Naive thymus-derived CD4-positive, alpha-beta T cell (primary cell): ENCODE results near the gene PTPN13. TPM values are rescaled to one million over a fixed set of nuclear protein-coding genes. Genes with fewer than 3 reads are reported as not detected.

Source experiments
- ATAC-seq: fragments of 150-1000 bp; cut with Tn5 transposase; 2 replicates; pipeline ENCODE4 v1.10.0; 2021; ENCODE audit warnings: mild to moderate bottlenecking, moderate library complexity
- CTCF ChIA-PET: fragments of 350-600 bp; sonication (Branson Sonifier 250); formaldehyde crosslinking; loops from one replicate; lab custom pipeline; 2021; ENCODE audit warnings: antibody characterized with exemption; lab: Charles Lee
- POLR2A ChIA-PET: fragments of 350-600 bp; sonication (Branson Sonifier 250); formaldehyde crosslinking; loops from one replicate; lab custom pipeline; 2021; ENCODE audit warnings: antibody characterized with exemption, inconsistent platforms; lab: Charles Lee
- DNase-seq, 9 donors: peaks; one replicate each; pipeline versions ENCODE4 v3.0.0 to v3.0.0-alpha.2; 2020 to 2022; ENCODE audit warnings: mixed read lengths in 1 of 9
- H3K27ac ChIP-seq: one replicate; pipeline ENCODE4 v1.7.0; 2013; ENCODE audit warnings: mild to moderate bottlenecking, low read depth, low read length, moderate library complexity
- H3K27me3 ChIP-seq, 2 donors: one replicate each; pipeline ENCODE4 v1.7.0; 2013; ENCODE audit warnings: low read length in 2 of 2, mild to moderate bottlenecking in 2 of 2, moderate library complexity in 2 of 2; ENCODE audit not compliant: control insufficient read depth in 2 of 2, insufficient read depth in 2 of 2
- H3K36me3 ChIP-seq, 3 experiments: 1 replicate in 2 of 3; 2 replicates in 1 of 3; pipeline ENCODE4 v1.7.0; 2013; ENCODE audit warnings: low read length in 3 of 3, mild to moderate bottlenecking in 3 of 3, moderate library complexity in 1 of 3; ENCODE audit not compliant: insufficient read depth in 3 of 3, control insufficient read depth in 2 of 3
- H3K4me1 ChIP-seq, 2 donors: one replicate each; pipeline ENCODE4 v1.7.0; 2013; ENCODE audit warnings: low read length in 2 of 2, mild to moderate bottlenecking in 2 of 2, moderate library complexity in 1 of 2; ENCODE audit not compliant: control insufficient read depth in 2 of 2, insufficient read depth in 2 of 2
- H3K4me3 ChIP-seq: 2 replicates; pipeline ENCODE4 v1.7.0; 2013; ENCODE audit warnings: mild to moderate bottlenecking, low read length
- H3K9me3 ChIP-seq, 3 experiments: 1 replicate in 2 of 3; 2 replicates in 1 of 3; pipeline ENCODE4 v1.7.0; 2013; ENCODE audit warnings: low read length in 3 of 3; ENCODE audit not compliant: control insufficient read depth in 2 of 3
- H3K27ac Mint-ChIP-seq, 9 donors: one replicate each; pipeline ENCODE4 v1.8.0; 2020 to 2022; ENCODE audit warnings: mixed read lengths in 9 of 9, mild to moderate bottlenecking in 8 of 9, moderate library complexity in 5 of 9, inconsistent platforms in 2 of 9
- H3K27me3 Mint-ChIP-seq, 5 donors: one replicate each; pipeline ENCODE4 v1.8.0; 2021 to 2022; ENCODE audit warnings: mixed read lengths in 5 of 5, mild to moderate bottlenecking in 1 of 5
- H3K36me3 Mint-ChIP-seq, 5 donors: one replicate each; pipeline ENCODE4 v1.8.0; 2020 to 2022; ENCODE audit warnings: mixed read lengths in 5 of 5, mild to moderate bottlenecking in 3 of 5, inconsistent platforms in 1 of 5
- H3K4me1 Mint-ChIP-seq, 7 donors: one replicate each; pipeline ENCODE4 v1.8.0; 2020 to 2022; ENCODE audit warnings: mixed read lengths in 7 of 7, mild to moderate bottlenecking in 3 of 7, inconsistent platforms in 1 of 7
- H3K4me3 Mint-ChIP-seq, 10 donors: one replicate each; pipeline ENCODE4 v1.8.0; 2020 to 2022; ENCODE audit warnings: mild to moderate bottlenecking in 10 of 10, mixed read lengths in 10 of 10, moderate library complexity in 6 of 10, inconsistent platforms in 2 of 10
- H3K9me3 Mint-ChIP-seq, 11 donors: one replicate each; pipeline ENCODE4 v1.8.0; 2020 to 2022; ENCODE audit warnings: mixed read lengths in 11 of 11, mild to moderate bottlenecking in 4 of 11, inconsistent platforms in 1 of 11, moderate library complexity in 1 of 11
- intact Hi-C, 2 donors: fragments of 100-400 bp; cut with micrococcal nuclease; formaldehyde crosslinking; loops; one replicate each; pipeline ENCODE4 v1.15.1; 2023
- polyA plus RNA-seq, 2 donors: library from polyadenylated mRNA; unstranded; fragments of 300-500 nt; fragmentation: Illumina TruSeq; gene quantifications; one replicate each; pipeline ENCODE4 v1.2.3, GENCODE V29; 2021
- total RNA-seq, 6 experiments: library from RNA in 5 of 6; stranded (reverse) in 5 of 6; gene quantifications; 1 replicate in 5 of 6; 2 replicates in 1 of 6; pipeline ENCODE4 v1.2.3 and lab custom pipeline; 2021 to 2026

PTPN13 gene
- total and polyA plus RNA-seq, 7 experiments from 2014 or later, result 0.05 to 4.5 (median 0.21) TPM; not detected in 3

GRCh38 chr4:86771141-86771540 lies 177.0 kb downstream of the PTPN13 start:
- Mint-ChIP-seq H3K4me1 (no peaks in the 10 kb centered on the region), H3K4me3 (no peak overlapping the region), H3K27ac (no peak overlapping the region), H3K36me3 (no peaks in the 10 kb centered on the region), H3K27me3 (peaks cover 0 to 5% (median under 1%) of the 10 kb centered on the region in 5 donors), H3K9me3 (no peaks in the 10 kb centered on the region)
- DNase-seq (no peak), ATAC-seq (no peak)
- intact Hi-C loops, result no loop called here
- H3K27ac ChIP-seq, result no peak overlapping the region
- no peak overlapping the region for H3K4me3 ChIP-seq
- H3K9me3 ChIP-seq, result no peaks in the 10 kb centered on the region
- ChIA-PET POLR2A (no interaction called here), CTCF (no interaction called here)
- H3K27me3 ChIP-seq, result no peaks in the 10 kb centered on the region
- H3K4me1 ChIP-seq, result no peaks in the 10 kb centered on the region
- no peaks in the 10 kb centered on the region for H3K36me3 ChIP-seq

GRCh38 chr4:86775061-86775460 lies 180.9 kb downstream of the PTPN13 start:
- no peaks in the 10 kb centered on the region for H3K36me3 ChIP-seq
- POLR2A ChIA-PET, result no interaction called here
- no peak overlapping the region for H3K4me3 ChIP-seq
- Mint-ChIP-seq H3K4me1 (no peaks in the 10 kb centered on the region), H3K36me3 (no peaks in the 10 kb centered on the region), H3K4me3 (no peak overlapping the region), H3K27me3 (peaks cover 0 to 11% (median 6%) of the 10 kb centered on the region in 5 donors), H3K27ac (no peak overlapping the region), H3K9me3 (peaks cover 0 to 1% (median 0%) of the 10 kb centered on the region in 11 donors)
- H3K27me3 ChIP-seq, result no peaks in the 10 kb centered on the region
- no peaks in the 10 kb centered on the region for H3K9me3 ChIP-seq
- CTCF ChIA-PET, result no interaction called here
- H3K27ac ChIP-seq, result no peak overlapping the region
- no peaks in the 10 kb centered on the region for H3K4me1 ChIP-seq
- intact Hi-C loops, result no loop called here
- no peak for DNase-seq
- no peak for ATAC-seq

- H3K9me3 ChIP-seq, result no peaks in the 10 kb centered on the region
- Mint-ChIP-seq H3K4me1 (no peaks in the 10 kb centered on the region), H3K36me3 (no peaks in the 10 kb centered on the region), H3K4me3 (no peak overlapping the region), H3K27ac (no peak overlapping the region), H3K9me3 (peaks cover 0 to 1% (median 0%) of the 10 kb centered on the region in 11 donors), H3K27me3 (peaks cover 0 to 11% (median 6%) of the 10 kb centered on the region in 5 donors)
- no peaks in the 10 kb centered on the region for H3K4me1 ChIP-seq
- intact Hi-C loops, result no loop called here
- no peak overlapping the region for H3K27ac ChIP-seq
- no peak for ATAC-seq
- H3K27me3 ChIP-seq, result no peaks in the 10 kb centered on the region
- no peak overlapping the region for H3K4me3 ChIP-seq
- ChIA-PET POLR2A (no interaction called here), CTCF (interaction anchor here (0.6 kb wide), 1 partner anchor 484 kb away, joined by 3 read pairs; no protein-coding TSS in a partner anchor)
- no peak for DNase-seq
- no peaks in the 10 kb centered on the region for H3K36me3 ChIP-seq
Measured at GRCh38 chr4:86778175-86778574, 184.1 kb downstream of the PTPN13 start.

GRCh38 chr4:86788826-86789225 lies 194.7 kb downstream of the PTPN13 start:
- Histone ChIP-seq H3K4me1 (no peaks in the 10 kb centered on the region), H3K4me3 (no peak overlapping the region), H3K9me3 (no peaks in the 10 kb centered on the region), H3K36me3 (no peaks in the 10 kb centered on the region), H3K27me3 (no peaks in the 10 kb centered on the region), H3K27ac (no peak overlapping the region)
- Mint-ChIP-seq H3K36me3 (no peaks in the 10 kb centered on the region), H3K27me3 (peaks cover 0 to 11% (median 10%) of the 10 kb centered on the region in 5 donors), H3K4me1 (no peaks in the 10 kb centered on the region), H3K27ac (no peak overlapping the region), H3K4me3 (no peak overlapping the region), H3K9me3 (peaks cover 0 to 9% (median 4%) of the 10 kb centered on the region in 11 donors)
- intact Hi-C loops, result no loop called here
- DNase-seq, result no peak
- no peak for ATAC-seq
- POLR2A ChIA-PET, result interaction anchor here (0.7 kb wide), 1 partner anchor 835 kb away, joined by 3 read pairs; no protein-coding TSS in a partner anchor
- CTCF ChIA-PET, result no interaction called here

GRCh38 chr4:86791126-86791525 lies 197.0 kb downstream of the PTPN13 start:
- Mint-ChIP-seq H3K36me3 (no peaks in the 10 kb centered on the region), H3K9me3 (peaks cover 0 to 15% (median 5%) of the 10 kb centered on the region in 11 donors), H3K27me3 (peaks cover 0 to 10% (median 6%) of the 10 kb centered on the region in 5 donors), H3K4me3 (no peak overlapping the region), H3K4me1 (no peaks in the 10 kb centered on the region), H3K27ac (no peak overlapping the region)
- intact Hi-C loops, result no loop called here
- H3K27ac ChIP-seq, result no peak overlapping the region
- POLR2A ChIA-PET, result no interaction called here
- H3K36me3 ChIP-seq, result no peaks in the 10 kb centered on the region
- no peaks in the 10 kb centered on the region for H3K27me3 ChIP-seq
- no peak overlapping the region for H3K4me3 ChIP-seq
- DNase-seq (no peak), ATAC-seq (no peak)
- CTCF ChIA-PET, result no interaction called here
- no peaks in the 10 kb centered on the region for H3K4me1 ChIP-seq
- H3K9me3 ChIP-seq, result no peaks in the 10 kb centered on the region

- intact Hi-C loops, result no loop called here
- H3K4me3 ChIP-seq, result no peak overlapping the region
- Mint-ChIP-seq H3K9me3 (peaks cover 0 to 4% (median 0%) of the 10 kb centered on the region in 11 donors), H3K27me3 (peaks cover 0 to 5% (median 0%) of the 10 kb centered on the region in 5 donors), H3K4me3 (no peak overlapping the region), H3K27ac (no peak overlapping the region), H3K4me1 (no peaks in the 10 kb centered on the region), H3K36me3 (no peaks in the 10 kb centered on the region)
- no peaks in the 10 kb centered on the region for H3K9me3 ChIP-seq
- DNase-seq, result no peak
- H3K27ac ChIP-seq, result no peak overlapping the region
- no peak for ATAC-seq
- ChIA-PET POLR2A (no interaction called here), CTCF (no interaction called here)
- H3K36me3 ChIP-seq, result no peaks in the 10 kb centered on the region
- H3K27me3 ChIP-seq, result no peaks in the 10 kb centered on the region
- no peaks in the 10 kb centered on the region for H3K4me1 ChIP-seq
Measured at GRCh38 chr4:86809809-86810208, 215.7 kb downstream of the PTPN13 start.

GRCh38 chr4:86810847-86811246 lies 216.7 kb downstream of the PTPN13 start:
- Histone ChIP-seq H3K27me3 (no peaks in the 10 kb centered on the region), H3K27ac (no peak overlapping the region), H3K36me3 (no peaks in the 10 kb centered on the region), H3K4me3 (no peak overlapping the region), H3K4me1 (no peaks in the 10 kb centered on the region), H3K9me3 (peaks cover 0 to 5% (median 0%) of the 10 kb centered on the region in 3 experiments)
- H3K4me3 Mint-ChIP-seq, result no peak overlapping the region
- no peaks in the 10 kb centered on the region for H3K36me3 Mint-ChIP-seq
- H3K4me1 Mint-ChIP-seq, result no peaks in the 10 kb centered on the region
- ChIA-PET POLR2A (no interaction called here), CTCF (no interaction called here)
- intact Hi-C loops, result no loop called here
- H3K27me3 Mint-ChIP-seq, result peaks cover 0 to 5% (median 0%) of the 10 kb centered on the region in 5 donors
- DNase-seq, result no peak
- H3K27ac Mint-ChIP-seq, result no peak overlapping the region
- no peak for ATAC-seq
- peaks cover 0 to 9% (median 2%) of the 10 kb centered on the region in 11 donors for H3K9me3 Mint-ChIP-seq
